Activated CD4-positive, alpha-beta T cell treated with anti-CD3 and anti-CD28 coated beads, Interleukin-2, Interleukin-6, amounts not matched to agents 100 ng/mL and 50 ng/mL, durations not matched to agents 16 hours and 8 hours (primary cell): Measurements from ENCODE around the gene CD36.

ENCODE experiments used
- DNase-seq: peaks from one replicate; pipeline ENCODE4 v3.0.0-alpha.2; 2020

The CD36 gene

GRCh38 chr7:80629023-80629422 lies 9.4 kb upstream of the CD36 start:
- DNase-seq, result no peak

- no peak for DNase-seq
Observed at GRCh38 chr7:80630608-80631405, 7.6 kb upstream of the CD36 start.

- DNase-seq, result no peak
Observed at GRCh38 chr7:80631421-80631820, 7.0 kb upstream of the CD36 start.

- no peak for DNase-seq
Observed at GRCh38 chr7:80632139-80632538, 6.3 kb upstream of the CD36 start.

- DNase-seq, result no peak
Observed at GRCh38 chr7:80632819-80633218, 5.6 kb upstream of the CD36 start.

GRCh38 chr7:80634505-80634904 lies 3.9 kb upstream of the CD36 start:
- DNase-seq, result no peak

- no peak for DNase-seq
Observed at GRCh38 chr7:80635533-80635932, 2.9 kb upstream of the CD36 start.

- DNase-seq, result no peak
Observed at GRCh38 chr7:80635998-80636397, 2.4 kb upstream of the CD36 start.

GRCh38 chr7:80636709-80637108 lies 1.7 kb upstream of the CD36 start:
- no peak for DNase-seq

GRCh38 chr7:80637454-80637853 lies 988 bp upstream of the CD36 start:
- DNase-seq, result no peak

- no peak for DNase-seq
Observed at GRCh38 chr7:80639011-80639410, 569 bp downstream of the CD36 start.

GRCh38 chr7:80640846-80641245 lies 2.4 kb downstream of the CD36 start:
- DNase-seq, result no peak

- DNase-seq, result no peak
Observed at GRCh38 chr7:80641548-80641947, 3.1 kb downstream of the CD36 start.

- DNase-seq, result no peak
Observed at GRCh38 chr7:80642871-80643270, 4.4 kb downstream of the CD36 start.

GRCh38 chr7:80643336-80643915 lies 5.0 kb downstream of the CD36 start:
- no peak for DNase-seq

- no peak for DNase-seq
Observed at GRCh38 chr7:80644054-80644453, 5.6 kb downstream of the CD36 start.

GRCh38 chr7:80646083-80646865 lies 7.8 kb downstream of the CD36 start:
- DNase-seq, result no peak

- DNase-seq, result no peak
Observed at GRCh38 chr7:80647436-80647835, 9.0 kb downstream of the CD36 start.

GRCh38 chr7:80648031-80648600 lies 9.7 kb downstream of the CD36 start:
- DNase-seq, result no peak

GRCh38 chr7:80649011-80649410 lies 10.6 kb downstream of the CD36 start:
- DNase-seq, result no peak

- no peak for DNase-seq
Observed at GRCh38 chr7:80650030-80650429, 11.6 kb downstream of the CD36 start.

- no peak for DNase-seq
Observed at GRCh38 chr7:80651471-80651870, 13.0 kb downstream of the CD36 start.

- no peak for DNase-seq
Observed at GRCh38 chr7:80653244-80653643, 14.8 kb downstream of the CD36 start.

GRCh38 chr7:80654887-80655340 lies 16.5 kb downstream of the CD36 start:
- DNase-seq, result no peak
